IPS-18a (cell line): ENCODE measurements around the gene CRABP1.

Experiments
- H3K27ac ChIP-seq: one replicate; pipeline ENCODE4 v1.5.1; 2013; ENCODE audit warnings: low read length
- H3K27me3 ChIP-seq: one replicate; pipeline ENCODE4 v1.6.1; 2013; ENCODE audit warnings: mild to moderate bottlenecking, low read length; ENCODE audit not compliant: control insufficient read depth, insufficient read depth
- H3K36me3 ChIP-seq: one replicate; pipeline ENCODE4 v1.6.1; 2013; ENCODE audit warnings: low read depth, low read length; ENCODE audit not compliant: control insufficient read depth
- H3K4me1 ChIP-seq: one replicate; pipeline ENCODE4 v1.6.1; 2013; ENCODE audit warnings: low read depth, low read length; ENCODE audit not compliant: control insufficient read depth
- H3K4me3 ChIP-seq: one replicate; pipeline ENCODE4 v1.5.1; 2013; ENCODE audit warnings: low read length
- H3K9ac ChIP-seq: one replicate; pipeline ENCODE4 v1.6.1; 2013; ENCODE audit warnings: mild to moderate bottlenecking, low read length, moderate library complexity
- H3K9me3 ChIP-seq: one replicate; pipeline ENCODE4 v1.6.1; 2013; ENCODE audit warnings: low read depth, low read length; ENCODE audit not compliant: control insufficient read depth

Gene CRABP1

DNA sequence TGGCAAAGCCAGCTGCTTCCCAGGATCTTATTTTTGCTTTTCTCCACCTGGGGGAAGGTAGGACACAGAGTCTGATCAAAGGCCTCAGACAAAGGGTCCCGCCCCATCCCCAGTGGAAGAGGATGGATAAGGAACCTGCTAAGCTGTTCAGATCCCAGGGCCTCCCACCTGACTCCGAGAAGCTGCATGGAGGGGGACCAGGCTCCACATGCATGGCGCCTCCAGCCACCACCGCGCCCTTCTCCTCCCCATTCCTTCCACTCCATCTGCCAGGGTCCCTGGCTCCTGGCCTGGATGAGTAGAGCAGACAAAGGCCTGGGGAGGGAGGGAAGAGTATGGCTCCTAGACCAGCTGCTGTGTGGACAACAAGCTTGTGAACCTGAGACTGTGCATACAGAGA lies 20.0 kb upstream of the CRABP1 start:
- Histone ChIP-seq H3K4me3 (no peak overlapping the region), H3K4me1 (peaks cover 40% of the 10 kb centered on the region), H3K27me3 (no peaks in the 10 kb centered on the region), H3K36me3 (no peaks in the 10 kb centered on the region), H3K9ac (no peak overlapping the region), H3K27ac (no peak overlapping the region), H3K9me3 (no peaks in the 10 kb centered on the region)

GRCh38 chr15:78321041-78321570 lies 19.0 kb upstream of the CRABP1 start:
- H3K9ac ChIP-seq = no peak overlapping the region
- no peaks in the 10 kb centered on the region for H3K9me3 ChIP-seq
- peaks cover 36% of the 10 kb centered on the region for H3K4me1 ChIP-seq
- H3K4me3 ChIP-seq = no peak overlapping the region
- no peaks in the 10 kb centered on the region for H3K36me3 ChIP-seq
- no peak overlapping the region for H3K27ac ChIP-seq
- no peaks in the 10 kb centered on the region for H3K27me3 ChIP-seq

GRCh38 chr15:78321786-78322185 lies 18.4 kb upstream of the CRABP1 start:
- H3K27ac ChIP-seq = no peak overlapping the region
- peaks cover 29% of the 10 kb centered on the region for H3K4me1 ChIP-seq
- no peaks in the 10 kb centered on the region for H3K27me3 ChIP-seq
- H3K9ac ChIP-seq = peak overlapping the region; percentile 38
- no peaks in the 10 kb centered on the region for H3K9me3 ChIP-seq
- H3K4me3 ChIP-seq = no peak overlapping the region
- H3K36me3 ChIP-seq = no peaks in the 10 kb centered on the region

- Histone ChIP-seq H3K4me3 (no peak overlapping the region), H3K9me3 (no peaks in the 10 kb centered on the region), H3K4me1 (peaks cover 25% of the 10 kb centered on the region), H3K9ac (peak overlapping the region; percentile 38), H3K36me3 (no peaks in the 10 kb centered on the region), H3K27ac (peak overlapping the region; percentile 18), H3K27me3 (no peaks in the 10 kb centered on the region)
Measured at GRCh38 chr15:78322243-78322642, 17.9 kb upstream of the CRABP1 start.

DNA sequence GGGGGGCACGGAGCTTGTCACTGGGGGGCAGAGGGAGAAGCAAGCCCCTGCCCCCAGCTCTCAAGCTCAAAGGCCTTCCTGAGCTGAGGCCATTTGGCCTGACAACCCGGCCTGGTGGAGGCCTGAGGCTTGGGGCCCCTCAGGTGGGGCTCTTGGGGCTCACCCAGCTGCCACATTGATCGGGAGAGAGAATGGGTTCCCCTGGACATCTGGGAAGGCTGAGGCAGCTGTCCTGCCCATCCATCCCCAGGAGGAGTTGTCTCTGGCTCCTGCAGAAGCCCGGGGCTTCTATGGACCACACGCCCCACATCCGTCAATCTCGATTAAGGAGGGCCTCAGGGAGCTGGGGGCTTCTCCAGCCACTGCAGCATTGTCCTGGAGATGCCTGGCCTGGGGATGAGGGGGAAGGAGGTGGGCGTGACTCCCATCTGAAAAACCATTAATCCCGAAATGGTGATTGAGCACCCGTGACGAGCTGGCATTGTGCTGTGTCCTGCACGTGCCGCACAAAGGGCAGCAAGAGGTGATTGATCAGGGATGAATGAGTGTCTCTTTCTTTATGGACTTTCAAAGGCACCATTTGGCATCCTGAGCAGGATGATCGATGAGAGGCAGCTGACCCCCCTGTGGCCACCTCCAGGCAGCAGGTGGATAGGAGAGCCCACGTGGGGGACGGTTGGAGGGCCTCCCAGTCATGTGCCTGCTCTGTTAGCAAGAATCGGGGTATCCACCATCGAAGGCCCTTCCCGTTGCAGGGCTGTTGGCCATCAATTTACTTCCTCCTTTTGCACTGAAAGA lies 17.2 kb upstream of the CRABP1 start:
- Histone ChIP-seq H3K36me3 (no peaks in the 10 kb centered on the region), H3K27me3 (no peaks in the 10 kb centered on the region), H3K4me1 (peaks cover 24% of the 10 kb centered on the region), H3K9ac (peak overlapping the region; percentile 38), H3K9me3 (no peaks in the 10 kb centered on the region), H3K27ac (peak overlapping the region; percentile 18), H3K4me3 (no peak overlapping the region)

- peaks cover 24% of the 10 kb centered on the region for H3K4me1 ChIP-seq
- H3K27ac ChIP-seq = no peak overlapping the region
- no peaks in the 10 kb centered on the region for H3K9me3 ChIP-seq
- no peak overlapping the region for H3K4me3 ChIP-seq
- no peaks in the 10 kb centered on the region for H3K27me3 ChIP-seq
- no peaks in the 10 kb centered on the region for H3K36me3 ChIP-seq
- no peak overlapping the region for H3K9ac ChIP-seq
Measured at GRCh38 chr15:78323693-78324092, 16.5 kb upstream of the CRABP1 start.

DNA sequence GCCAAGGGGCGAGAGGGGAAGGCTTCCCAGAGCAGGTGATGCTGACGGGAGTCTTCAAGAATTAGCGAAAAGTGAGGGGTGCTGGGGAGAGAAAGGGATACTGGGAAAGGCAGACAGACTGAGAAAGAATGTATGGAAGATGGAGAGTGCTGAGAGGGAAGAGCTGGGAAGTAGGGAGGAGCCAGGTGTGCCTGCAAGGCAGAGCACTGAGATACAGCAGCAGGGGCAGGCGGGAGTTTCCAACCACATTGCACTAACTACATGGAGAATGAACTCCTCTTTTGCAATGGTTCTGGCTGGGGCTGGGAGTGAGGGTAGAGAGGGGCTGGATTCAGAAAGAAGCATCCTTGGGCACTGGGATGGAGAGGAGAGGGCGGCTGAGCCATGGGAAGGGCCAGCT lies 16.0 kb upstream of the CRABP1 start:
- peaks cover 24% of the 10 kb centered on the region for H3K4me1 ChIP-seq
- H3K4me3 ChIP-seq = no peak overlapping the region
- no peaks in the 10 kb centered on the region for H3K9me3 ChIP-seq
- no peaks in the 10 kb centered on the region for H3K27me3 ChIP-seq
- no peaks in the 10 kb centered on the region for H3K36me3 ChIP-seq
- no peak overlapping the region for H3K27ac ChIP-seq
- H3K9ac ChIP-seq = no peak overlapping the region

DNA sequence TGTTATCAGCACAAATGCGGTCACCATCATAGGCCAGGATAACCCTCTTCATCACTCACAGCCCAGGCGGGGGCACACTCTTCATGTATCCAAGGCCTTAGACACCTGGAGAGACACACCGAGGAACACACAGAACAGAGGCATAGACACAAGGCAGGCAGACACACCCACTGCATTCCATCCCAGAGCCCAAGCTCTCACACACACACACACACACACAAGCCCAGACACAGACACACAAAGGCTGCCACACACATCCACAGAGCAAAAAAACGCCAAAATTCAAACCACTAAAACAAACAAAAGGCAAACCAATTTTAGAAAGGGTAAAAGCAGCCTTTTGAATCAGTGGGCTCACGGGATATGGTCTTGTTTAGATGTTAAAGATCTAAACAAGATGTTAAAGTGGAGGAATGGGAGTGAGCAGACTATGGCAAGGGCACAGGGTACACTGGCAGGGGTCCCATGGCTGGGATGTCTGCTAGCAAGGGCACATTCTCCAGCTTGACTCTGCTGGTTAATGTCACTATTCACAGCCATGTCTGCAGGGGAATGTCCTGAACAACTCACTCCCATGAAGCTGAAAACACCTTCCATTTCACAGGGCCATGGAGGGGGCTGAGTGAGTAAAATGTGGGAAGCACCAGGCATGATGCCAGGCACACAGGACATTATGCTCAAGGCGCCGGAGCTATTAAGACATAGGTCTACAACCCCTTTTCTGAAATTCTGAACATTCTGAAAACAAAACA lies 14.9 kb upstream of the CRABP1 start:
- Histone ChIP-seq H3K4me3 (no peak overlapping the region), H3K9ac (no peak overlapping the region), H3K4me1 (peaks cover 24% of the 10 kb centered on the region), H3K36me3 (no peaks in the 10 kb centered on the region), H3K27me3 (no peaks in the 10 kb centered on the region), H3K27ac (no peak overlapping the region), H3K9me3 (no peaks in the 10 kb centered on the region)

GRCh38 chr15:78327466-78327865 lies 12.7 kb upstream of the CRABP1 start:
- peaks cover 20% of the 10 kb centered on the region for H3K4me1 ChIP-seq
- H3K36me3 ChIP-seq = no peaks in the 10 kb centered on the region
- no peaks in the 10 kb centered on the region for H3K9me3 ChIP-seq
- no peak overlapping the region for H3K4me3 ChIP-seq
- no peaks in the 10 kb centered on the region for H3K27me3 ChIP-seq
- H3K9ac ChIP-seq = no peak overlapping the region
- H3K27ac ChIP-seq = no peak overlapping the region

- Histone ChIP-seq H3K4me1 (peaks cover 10% of the 10 kb centered on the region), H3K27ac (no peak overlapping the region), H3K9me3 (no peaks in the 10 kb centered on the region), H3K4me3 (no peak overlapping the region), H3K36me3 (no peaks in the 10 kb centered on the region), H3K27me3 (no peaks in the 10 kb centered on the region), H3K9ac (no peak overlapping the region)
Measured at GRCh38 chr15:78329625-78330024, 10.5 kb upstream of the CRABP1 start.

- Histone ChIP-seq H3K4me1 (peaks cover 14% of the 10 kb centered on the region), H3K36me3 (no peaks in the 10 kb centered on the region), H3K9me3 (no peaks in the 10 kb centered on the region), H3K27me3 (peaks cover 17% of the 10 kb centered on the region), H3K9ac (no peak overlapping the region), H3K27ac (no peak overlapping the region), H3K4me3 (no peak overlapping the region)
Measured at GRCh38 chr15:78334845-78335244, 5.3 kb upstream of the CRABP1 start.
